COR-L47 (cell line): Measurements from ENCODE around the gene SMIM5.

Experiments
- DNase-seq: peaks from one replicate; lab custom pipeline; 2025; lab: John Stamatoyannopoulos, UW

Gene SMIM5

DNA sequence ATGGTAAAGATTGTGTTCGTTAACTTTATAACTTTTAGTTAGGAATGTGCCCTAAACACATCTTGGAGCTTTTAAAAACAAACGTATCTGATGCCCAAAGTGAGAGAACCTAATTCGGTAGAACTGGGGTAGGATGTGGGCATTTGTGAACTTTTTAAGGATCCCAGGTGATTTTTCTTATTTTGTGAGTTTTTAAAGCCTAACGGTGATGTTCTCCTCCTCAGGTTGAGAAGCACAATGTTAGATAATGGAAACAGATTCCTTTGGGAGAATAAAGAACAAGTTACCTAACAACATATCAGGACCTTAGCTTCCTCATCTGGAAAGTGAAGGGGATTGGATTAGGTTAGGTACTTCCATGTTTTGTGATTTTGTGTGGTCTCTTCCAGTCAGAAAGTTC, 34.6 kb downstream of the SMIM5 start:
- DNase-seq = no peak

DNA sequence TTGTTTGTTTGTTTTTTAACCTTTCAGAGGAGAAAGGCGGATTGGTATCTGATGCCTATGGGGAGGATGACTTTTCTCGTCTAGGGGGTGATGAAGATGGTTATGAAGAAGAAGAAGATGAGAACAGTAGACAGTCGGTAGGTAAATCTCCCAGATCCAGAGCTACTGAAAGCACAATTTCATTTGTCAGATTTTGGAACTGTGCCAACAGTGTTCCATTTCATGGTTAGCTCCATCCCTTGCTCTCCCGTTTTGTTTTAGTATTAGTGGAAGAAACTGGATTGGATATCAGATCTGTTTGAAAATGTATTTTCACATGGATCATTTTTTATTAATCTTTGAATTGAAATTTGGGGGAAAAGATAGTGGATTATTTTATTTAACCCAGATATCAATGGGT, 35.3 kb downstream of the SMIM5 start:
- DNase-seq = no peak

DNA sequence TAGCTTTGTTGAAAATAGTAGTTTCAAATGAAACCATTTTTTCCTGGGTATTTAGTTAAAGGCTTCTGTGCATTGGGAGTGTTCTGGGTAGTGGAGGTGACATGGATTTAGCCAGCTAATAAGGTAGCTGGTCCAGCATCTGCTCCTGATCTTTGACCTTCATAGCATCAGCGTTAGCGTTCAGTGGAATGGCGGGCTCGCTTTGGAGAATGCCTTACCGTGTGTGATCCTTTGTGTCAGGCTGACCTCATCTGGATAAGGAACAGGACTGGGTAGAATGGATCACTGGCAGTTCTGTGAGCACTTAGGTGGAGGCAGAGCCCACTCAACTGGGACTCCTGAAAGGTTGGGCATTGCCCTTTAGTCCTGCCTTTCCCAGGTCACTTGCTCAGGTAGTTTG, 37.6 kb downstream of the SMIM5 start:
- no peak for DNase-seq

DNA sequence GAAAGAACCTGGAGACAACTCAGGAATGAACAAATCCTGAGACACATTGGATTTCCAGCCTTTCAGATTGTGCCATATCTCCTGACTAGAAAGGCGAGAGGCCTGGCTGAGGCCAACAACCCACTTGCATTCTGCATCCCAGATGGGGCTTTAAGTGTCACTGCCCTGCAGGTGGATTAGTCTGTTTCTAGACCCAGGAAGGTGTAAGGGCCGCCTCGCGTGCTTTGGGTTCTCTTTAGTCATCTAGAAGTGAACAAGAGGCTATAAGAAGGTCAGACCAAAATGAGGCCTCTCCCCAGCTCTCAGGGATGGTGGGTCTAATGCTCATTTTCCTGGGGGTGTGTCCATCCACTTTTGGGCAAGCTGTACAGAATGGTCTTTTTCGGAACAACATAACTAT, 38.8 kb downstream of the SMIM5 start:
- DNase-seq = no peak

DNA sequence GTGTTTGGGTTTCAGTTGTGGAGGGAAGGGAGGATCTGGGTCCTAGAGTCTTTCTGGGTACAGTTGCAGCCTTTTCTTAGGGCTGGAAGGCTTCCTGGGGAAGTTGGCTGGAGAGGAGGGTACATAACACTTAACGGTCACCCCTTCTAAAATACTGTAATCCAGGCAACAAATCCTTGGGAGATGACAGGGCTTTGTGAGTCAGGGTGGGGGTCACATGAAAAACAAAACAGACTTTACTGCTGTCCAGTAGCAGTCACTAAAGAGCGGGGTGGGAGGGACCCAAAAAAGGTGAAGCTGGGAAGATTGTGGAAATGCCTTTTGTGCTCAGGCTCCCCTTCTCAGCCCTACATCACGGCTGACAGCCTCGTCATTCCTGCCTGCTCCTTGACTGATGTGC, 40.3 kb downstream of the SMIM5 start:
- DNase-seq = no peak

DNA sequence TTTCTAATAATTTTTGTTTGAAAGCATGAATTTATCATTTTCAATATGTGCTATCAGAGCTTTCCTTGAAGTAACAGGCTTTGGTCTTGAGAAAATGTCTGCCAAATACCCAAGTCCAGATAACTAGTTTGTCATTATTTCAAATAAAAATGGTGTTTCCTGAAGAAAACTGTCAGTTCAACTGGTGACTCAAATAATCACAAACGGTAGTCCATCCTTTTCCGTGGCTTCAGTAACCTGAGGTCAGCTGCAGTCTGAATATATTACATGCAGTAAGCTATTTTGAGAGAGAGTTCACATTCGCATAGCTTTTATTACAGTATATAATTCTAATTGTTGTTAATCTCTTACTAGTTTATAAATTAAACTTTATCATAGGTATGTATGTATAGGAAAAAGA, 43.2 kb downstream of the SMIM5 start:
- no peak for DNase-seq

DNA sequence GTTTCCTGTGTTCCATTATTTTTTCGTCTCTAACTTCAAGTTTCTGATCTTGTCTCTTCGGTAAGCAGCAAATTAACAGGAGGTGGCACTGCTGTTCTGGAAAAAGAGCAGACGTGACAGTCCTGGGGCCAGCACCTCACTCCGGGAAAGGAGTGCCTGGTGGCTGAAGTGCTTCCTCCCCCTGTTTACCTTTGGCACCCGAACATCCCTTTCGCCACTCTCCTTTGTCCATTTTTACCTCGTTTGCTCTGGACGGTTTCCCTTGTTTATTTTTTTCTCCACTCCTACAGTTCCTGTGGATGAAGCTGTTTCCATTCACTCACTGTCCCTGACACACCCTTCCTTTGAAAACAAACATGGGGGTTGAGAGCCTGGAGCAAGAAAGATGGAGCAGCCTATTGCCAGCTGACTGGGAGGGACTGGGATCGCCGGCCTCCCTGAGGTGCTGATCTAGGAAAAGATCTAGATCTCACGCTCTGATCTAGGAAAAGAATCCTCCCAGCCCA, 46.5 kb downstream of the SMIM5 start:
- DNase-seq = peak; percentile 21

DNA sequence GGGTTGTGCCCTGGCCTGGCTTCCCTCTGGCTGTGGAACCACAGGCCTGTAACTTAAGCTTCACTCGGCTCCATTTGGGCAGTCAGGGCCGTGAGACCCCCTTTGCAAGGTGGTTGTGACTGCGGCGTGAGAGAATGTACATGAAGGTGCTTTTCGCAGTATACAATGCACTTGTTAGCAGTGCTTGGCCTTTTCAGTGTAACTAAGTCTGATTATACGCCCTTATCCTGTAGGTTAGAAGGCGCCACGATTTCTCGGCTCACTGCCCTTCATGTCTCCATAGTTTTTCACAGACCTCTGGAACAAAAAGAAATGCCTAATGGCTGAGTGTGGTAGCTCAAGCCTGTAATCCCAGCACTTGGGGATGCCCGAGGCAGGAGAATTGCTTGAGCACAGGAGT, 47.2 kb downstream of the SMIM5 start:
- DNase-seq = no peak

DNA sequence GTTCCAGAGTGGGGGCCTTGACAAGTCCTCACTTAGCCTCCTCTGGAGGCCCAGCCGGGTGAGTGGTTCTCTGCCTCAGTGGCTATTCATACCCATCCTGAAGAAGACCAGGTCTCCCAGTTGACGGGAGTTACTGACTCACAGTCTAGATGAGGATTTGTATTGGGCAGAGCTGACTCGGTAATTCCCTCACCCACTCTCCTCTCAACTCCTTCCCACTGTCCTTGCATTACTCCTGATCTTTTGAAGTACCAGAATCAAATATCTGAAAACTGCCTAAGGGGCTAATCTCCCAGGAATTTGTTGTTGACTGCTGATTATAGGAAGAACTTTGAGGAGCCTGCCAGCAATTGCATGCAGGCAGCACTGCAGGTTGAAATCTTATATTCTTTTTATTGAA, 48.1 kb downstream of the SMIM5 start:
- DNase-seq = no peak

DNA sequence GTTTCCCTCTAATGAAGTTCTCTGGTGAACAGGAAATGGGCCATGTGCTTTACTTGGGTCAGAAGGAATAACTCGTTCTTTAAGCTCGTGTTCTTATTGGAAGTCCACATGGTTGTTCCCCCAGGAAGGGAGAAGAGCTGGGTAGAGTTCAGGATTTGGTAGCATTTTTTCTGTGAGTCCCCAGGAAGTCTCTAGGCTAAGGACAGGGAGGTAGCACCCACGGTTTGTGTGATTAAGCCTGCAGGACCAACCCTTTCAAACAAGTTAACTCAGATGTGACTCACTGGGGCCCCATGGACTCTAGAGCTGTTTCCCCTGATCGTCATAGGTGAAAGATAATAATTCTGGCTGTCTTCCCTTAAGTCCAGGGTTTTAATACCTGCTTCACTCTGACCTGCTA, 50.3 kb downstream of the SMIM5 start:
- no peak for DNase-seq

DNA sequence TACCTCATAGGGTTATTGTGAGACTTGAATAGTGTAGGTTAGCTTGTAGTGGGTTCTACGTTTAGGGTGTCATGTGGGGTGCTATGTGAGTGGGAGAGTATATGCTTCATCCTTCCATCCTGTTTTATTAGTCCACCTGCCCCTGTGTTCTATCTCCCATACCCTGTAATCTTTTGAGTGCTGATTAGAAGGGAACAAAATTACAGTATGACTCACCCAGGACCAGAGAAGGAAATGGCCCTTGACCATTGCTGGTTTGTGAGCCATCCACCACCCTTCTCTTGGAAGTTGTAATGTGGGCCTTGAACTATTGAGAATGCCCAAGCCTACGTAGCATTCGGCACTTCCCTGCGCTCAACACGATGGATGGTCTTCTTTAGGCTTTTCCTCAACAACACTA, 51.0 kb downstream of the SMIM5 start:
- no peak for DNase-seq

DNA sequence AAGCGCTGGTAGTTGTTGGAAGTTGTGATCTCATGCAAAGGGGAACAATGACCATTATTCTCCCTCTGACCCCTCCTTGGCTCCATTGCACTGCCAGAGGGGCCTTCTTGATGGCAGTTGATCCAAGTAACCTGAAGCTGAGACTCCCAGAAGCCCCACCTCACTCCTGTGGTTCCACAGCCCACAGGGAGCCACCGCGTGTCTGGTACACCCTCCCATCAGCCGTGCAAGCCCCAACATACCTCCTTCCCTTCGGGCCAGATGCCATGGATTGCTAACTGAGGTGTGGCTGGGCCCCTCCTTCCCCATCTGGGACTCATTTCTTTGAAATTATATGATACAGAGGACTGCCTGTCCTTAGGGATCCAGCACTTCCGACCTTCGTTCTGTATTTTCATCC, 51.7 kb downstream of the SMIM5 start:
- no peak for DNase-seq

DNA sequence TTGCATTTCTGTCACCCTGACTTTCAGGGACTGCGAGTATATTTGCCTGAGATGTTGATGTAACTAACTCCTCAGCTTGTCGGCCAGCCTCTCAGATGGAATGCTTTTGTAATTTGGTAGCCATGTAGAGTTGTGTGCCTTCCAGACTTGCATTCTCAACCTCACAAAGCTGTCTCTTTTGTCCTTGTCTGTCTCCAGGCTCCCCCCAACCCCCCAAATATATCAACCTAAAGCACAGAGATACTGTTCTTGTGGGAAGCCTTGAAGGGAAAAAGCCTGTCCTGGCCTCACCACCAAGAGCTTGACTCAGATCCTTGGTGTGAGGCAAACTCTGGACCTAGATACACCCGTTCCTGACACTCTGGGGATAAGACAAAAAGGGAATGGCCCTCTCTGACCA, 52.3 kb downstream of the SMIM5 start:
- no peak for DNase-seq

DNA sequence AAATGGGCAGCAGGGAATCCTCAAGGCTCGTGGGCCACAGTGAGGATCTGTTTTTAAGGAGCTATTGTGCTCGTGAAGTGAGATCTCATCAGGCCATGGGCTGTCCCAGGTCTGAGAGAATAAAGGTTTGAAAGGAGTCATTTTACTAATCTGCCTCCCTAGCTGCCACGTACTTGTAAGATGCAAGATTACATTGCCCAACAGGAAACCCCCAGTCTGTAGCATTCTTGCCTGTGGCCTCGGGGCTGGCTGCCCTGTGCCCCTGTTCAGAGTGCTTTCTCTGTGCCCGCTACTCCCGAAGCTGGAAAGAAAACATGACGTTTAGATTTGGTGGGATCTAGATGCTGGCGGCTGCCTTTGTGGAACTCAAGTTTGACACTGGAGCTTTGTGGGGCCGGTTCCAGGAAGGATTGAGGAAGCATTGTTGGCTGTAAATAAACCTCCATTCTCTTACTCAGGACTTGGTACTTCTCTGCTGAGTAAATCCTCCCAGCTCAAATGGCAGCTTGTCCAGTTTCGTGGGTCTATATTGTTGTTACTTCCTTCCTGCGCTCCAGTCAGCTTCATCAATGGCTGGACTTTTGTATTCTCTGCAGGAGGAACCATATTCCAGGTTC, 55.1 kb downstream of the SMIM5 start:
- no peak for DNase-seq

DNA sequence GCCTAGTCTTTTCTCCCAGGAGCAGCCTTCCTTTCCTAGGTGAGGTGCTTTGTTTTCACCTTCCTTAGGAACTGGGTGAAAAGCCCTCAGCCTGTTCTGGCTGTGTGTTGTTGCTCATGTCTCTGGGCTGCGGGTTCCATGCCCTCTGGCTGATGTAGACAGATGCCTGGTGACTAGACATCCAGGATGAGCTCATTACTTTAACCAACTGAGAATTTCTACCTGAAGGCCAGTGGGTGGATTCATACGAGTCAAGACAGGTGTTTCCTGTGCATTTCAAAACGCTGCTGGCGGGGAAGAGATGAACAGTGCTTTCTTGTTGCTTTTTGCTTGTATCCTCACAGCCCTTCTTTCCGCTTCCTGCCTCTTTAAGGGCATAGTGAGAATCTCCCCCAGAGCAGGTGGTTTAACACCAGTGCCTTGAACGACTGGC, 56.2 kb downstream of the SMIM5 start:
- no peak for DNase-seq
